ENCODE results near the gene PHLPP1.
"Not testable (repeated sequence)": the region's sequence is repeated elsewhere in the genome, so short reads cannot be mapped to it uniquely, and the experiment has no call there.

Gene PHLPP1

DNA sequence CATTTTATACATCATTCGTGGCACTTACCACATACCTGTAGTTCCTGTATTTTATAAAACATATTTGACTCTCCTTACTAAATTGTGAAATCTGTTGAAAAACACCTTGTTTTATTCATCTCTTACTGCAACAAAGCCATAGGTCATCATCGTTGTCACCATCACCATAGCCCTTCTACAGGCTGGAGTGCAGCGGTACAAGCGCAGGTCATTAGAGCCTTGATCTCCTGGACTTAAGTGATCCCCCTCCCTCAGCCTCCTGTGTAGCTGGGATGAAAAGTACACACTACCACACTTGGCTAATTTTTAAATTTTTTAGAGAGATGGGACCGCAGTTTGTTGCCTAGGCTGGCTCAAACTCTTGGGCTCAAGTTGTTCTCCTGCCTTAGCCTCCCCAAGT is 184.2 kb downstream of the PHLPP1 start:
- DNase-seq, result no peak

DNA sequence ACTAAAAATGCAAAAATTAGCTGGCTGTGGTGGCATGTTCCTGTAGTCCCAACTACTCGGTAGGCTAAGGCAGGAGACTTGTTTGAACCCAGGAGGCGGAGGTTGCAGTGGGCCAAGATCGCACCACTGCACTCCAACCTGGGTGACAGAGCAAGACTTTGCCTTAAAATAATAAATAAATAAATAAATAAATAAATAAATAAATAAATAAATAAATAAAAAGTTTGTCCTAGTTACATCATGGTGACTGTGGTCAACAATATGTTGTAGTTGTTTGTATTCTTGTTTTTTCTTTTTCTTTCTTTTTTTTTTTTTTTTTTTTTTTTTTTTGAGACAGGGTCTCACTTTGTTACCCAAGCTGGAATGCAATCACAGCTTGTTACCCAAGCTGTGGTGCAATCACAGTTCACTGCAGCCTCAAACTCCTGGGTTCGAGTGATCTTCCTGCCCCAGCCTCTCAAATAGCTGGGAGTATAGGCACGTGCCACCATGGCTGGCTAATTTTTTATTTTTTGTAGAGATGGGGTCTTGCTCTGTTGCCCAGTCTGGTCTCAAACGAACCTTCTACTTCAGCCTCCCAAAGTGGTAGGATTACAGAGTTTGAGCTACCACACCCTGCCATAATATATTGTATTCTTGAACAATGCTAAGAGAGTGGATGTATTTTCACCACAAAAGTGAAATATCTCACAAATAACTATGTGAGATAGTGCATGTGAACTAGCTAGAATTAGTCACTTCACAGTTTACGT is 185.0 kb downstream of the PHLPP1 start:
- no peak for DNase-seq

DNA sequence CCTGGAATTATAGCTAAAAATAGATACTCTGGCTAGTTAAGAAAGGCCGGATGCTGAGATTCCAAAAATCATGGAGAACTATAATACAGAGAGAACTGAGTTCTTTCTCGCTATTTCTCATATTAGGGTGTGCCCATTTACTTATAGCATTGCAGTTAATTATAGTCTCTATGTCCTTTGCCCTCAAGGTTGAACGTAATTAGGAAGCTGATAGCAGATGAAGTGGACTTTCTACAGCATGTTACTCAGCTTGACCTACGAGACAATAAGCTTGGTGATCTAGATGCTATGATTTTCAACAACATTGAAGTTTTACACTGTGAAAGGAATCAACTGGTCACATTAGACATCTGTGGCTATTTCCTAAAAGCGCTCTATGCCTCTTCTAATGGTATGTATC is 187.4 kb downstream of the PHLPP1 start:
- no peak for DNase-seq

- DNase-seq, result no peak
Measured at GRCh38 chr18:62904396-62905285, 189.3 kb downstream of the PHLPP1 start.

- no peak for DNase-seq
Measured at GRCh38 chr18:62912885-62913284, 197.5 kb downstream of the PHLPP1 start.

DNA sequence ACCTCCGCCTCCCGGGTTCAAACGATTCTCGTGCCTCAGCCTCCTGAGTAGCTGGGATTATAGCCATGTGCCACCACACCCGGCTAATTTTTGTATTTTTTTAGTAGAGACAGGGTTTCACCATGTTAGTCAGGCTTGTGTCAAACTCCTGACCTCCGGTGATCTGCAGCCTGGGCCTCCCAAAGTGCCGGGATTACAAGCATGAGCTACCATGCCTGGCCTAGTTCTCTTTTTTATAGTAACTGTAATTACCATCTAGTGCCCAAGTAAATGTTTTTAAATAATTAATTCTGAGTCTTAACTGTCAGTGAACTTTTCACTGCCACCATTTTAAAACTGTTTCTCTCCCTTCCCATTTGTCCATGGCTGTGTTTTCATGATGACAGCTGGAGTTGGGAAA is 198.5 kb downstream of the PHLPP1 start:
- DNase-seq, result not testable (repeated sequence)

- no peak for DNase-seq
Measured at GRCh38 chr18:62914871-62915392, 199.6 kb downstream of the PHLPP1 start.

- no peak for DNase-seq
Measured at GRCh38 chr18:62918361-62918760, 203.0 kb downstream of the PHLPP1 start.

GRCh38 chr18:62919109-62919838 is 203.9 kb downstream of the PHLPP1 start:
- no peak for DNase-seq

GRCh38 chr18:62925031-62925688 is 209.8 kb downstream of the PHLPP1 start:
- DNase-seq, result no peak

DNA sequence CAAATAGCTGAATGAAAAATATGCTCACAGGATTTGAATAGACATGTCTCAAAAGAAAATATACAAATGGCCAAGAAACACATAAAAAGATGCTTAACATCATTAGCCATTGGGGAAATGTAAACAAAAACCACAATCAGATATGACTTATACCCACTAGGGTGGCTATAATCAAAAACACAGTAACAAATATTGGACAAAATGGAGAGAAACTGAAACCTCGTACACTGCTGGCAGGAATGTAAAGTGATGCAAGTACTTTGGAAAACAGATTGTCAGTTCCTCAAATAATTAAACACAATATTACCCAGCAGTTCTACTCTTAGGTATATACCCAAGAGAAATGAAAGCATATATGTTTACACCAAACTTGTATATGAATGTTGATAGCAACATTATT is 213.0 kb downstream of the PHLPP1 start:
- no peak for DNase-seq

GRCh38 chr18:62933261-62933887 is 218.0 kb downstream of the PHLPP1 start:
- DNase-seq, result no peak

DNA sequence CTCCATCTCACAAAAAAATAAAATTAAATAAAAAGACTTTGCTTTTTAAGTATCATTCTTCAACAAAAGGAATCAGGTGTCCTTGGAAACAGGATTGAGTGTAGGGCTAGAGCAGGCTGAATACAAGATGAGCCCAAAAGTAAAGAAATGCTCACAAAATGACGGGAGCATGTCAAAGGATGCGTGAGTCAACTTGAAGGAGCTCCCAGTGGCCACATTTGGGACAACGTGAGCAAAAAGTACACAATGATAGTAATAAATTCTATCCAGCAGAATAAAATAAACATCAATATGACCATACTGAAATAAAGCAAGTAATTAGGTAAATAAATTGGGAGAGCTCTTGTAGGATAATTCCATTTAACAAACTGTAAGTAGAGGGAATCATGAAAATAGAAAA is 220.7 kb downstream of the PHLPP1 start:
- peak; percentile 28 for DNase-seq

GRCh38 chr18:62937065-62937464 is 221.7 kb downstream of the PHLPP1 start:
- peak; percentile 30 for DNase-seq

DNA sequence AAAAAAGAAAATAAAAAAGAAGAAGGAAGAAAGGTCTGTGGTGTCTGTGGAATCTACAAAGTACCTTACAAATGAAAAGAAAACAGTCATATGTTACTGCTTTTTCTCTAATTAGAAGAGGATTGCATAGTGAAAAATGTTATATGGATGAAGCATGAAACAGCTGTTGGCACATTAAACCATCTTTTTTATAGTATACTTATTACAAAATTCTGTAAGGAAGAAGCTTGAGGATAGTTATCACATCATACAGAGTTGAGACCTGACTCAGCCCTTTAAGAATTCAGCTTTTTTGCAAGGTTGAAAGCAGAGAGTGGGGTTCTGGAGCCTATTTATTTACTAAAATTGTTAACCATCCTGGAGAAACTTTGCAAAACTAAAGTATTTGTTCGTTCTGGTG is 222.7 kb downstream of the PHLPP1 start:
- DNase-seq, result no peak

DNA sequence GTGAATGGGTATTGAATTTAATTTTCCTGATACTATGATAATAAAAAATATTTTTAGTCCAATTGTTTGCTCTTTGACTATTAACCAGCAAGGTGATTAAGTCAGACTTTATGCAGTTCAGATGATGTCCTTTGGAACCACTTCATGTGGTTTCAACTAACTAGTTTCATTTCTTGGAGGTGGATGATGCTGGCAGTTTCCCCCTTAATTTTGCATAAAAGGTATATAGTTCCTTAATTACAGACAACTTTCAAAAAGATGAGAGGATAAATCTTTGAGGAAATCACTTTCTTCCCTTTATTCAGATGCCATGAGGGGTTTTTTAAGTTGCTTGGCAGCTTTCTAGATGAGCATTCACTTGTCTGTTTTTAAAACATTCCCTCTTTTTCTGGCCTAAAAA is 223.1 kb downstream of the PHLPP1 start:
- DNase-seq, result peak; percentile 11

GRCh38 chr18:62939433-62939832 is 224.1 kb downstream of the PHLPP1 start:
- DNase-seq, result peak; percentile 84

DNA sequence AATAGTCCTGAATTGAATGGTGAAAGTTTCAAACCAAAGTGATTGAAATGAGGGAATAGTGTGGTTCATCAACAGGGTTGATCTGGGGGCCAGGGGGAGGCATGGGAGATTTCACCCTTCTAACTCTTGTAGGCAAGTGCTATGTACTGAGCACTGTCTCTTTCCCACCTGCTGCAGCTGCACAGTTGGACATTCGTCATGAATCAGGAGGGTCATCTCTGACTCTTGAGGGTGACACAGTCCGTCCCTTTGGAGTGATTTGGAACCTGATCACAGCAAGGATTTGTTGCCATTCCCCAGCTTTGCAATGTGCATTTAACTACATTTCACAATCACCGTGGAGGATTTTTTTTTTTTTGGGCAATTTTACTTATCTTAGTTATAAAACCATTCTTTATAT is 224.6 kb downstream of the PHLPP1 start:
- DNase-seq, result peak; percentile 17

DNA sequence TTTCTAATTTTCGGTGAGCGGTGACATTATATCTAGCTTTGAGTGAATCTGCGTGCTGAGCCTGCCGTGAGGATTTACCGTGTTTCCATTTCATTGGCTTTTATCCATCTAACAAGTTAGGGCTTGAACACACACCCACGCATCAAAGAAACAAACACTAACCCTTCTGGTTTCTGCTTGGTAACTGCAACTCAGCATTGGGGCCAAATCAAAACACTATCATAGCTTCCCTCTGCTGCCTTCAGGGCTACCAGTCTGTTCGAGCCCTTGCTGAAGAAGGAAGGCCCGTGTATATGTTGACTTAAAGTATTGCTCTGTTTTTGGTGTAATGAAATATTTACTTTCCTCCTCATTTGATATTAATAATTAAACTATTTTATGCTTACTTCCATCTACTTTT is 227.2 kb downstream of the PHLPP1 start:
- DNase-seq, result no peak

DNA sequence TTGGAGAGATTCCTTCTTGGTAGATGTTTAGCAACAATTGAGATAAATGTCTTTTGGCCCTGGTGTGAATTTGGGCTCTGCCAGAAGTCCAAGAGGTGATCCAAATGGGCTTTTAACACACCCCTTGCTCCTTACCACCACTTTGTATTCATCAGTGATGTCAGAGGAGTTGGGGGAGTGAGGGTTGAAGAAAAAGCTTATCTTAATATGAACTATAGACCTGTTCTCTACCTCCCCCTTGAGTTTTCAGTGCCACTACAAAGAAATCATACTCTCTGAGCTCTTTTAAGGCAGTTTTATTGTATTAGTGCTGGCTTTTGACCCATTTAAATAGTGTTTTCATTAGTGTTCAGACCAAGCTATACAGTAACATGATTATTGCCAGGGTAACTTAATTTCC is 229.1 kb downstream of the PHLPP1 start:
- peak; percentile 54 for DNase-seq

- DNase-seq, result no peak
Measured at GRCh38 chr18:62948788-62949187, 233.4 kb downstream of the PHLPP1 start.

GRCh38 chr18:62950246-62950645 is 234.9 kb downstream of the PHLPP1 start:
- peak; percentile 60 for DNase-seq
